A549 (cell line): ENCODE results near the gene PRDM12.

Experiments
- MYC ChIP-seq: IDR thresholded peaks from 2 replicates; pipeline ENCODE4 v1.6.1; 2012; ENCODE audit warnings: mild to moderate bottlenecking, inconsistent platforms, low read length, improper control_type of control experiment, borderline replicate concordance
- NR3C1 ChIP-seq: fragments of >200 bp; sonication (Bioruptor Twin); formaldehyde crosslinking; IDR thresholded peaks from 3 replicates; pipeline ENCODE4 v1.6.1; 2017
- ZFP36 ChIP-seq: fragments of 450-650 bp; IDR thresholded peaks from 2 replicates; pipeline ENCODE4 v1.6.1; 2014; ENCODE audit warnings: borderline replicate concordance; ENCODE audit not compliant: partially characterized antibody
- TF ChIP-seq, protein P1 (sequence below): IDR thresholded peaks from 2 replicates; pipeline ENCODE4 v1.6.1; 2012; ENCODE audit warnings: low read depth, borderline replicate concordance
- TF ChIP-seq, protein P2 (sequence below): IDR thresholded peaks from 2 replicates; pipeline ENCODE4 v1.6.1; 2012
- TF ChIP-seq, protein P3 (sequence below): fragments of >200 bp; sonication (Bioruptor Twin); formaldehyde crosslinking; IDR thresholded peaks from 3 replicates; pipeline ENCODE4 v1.5.1; 2016

DNA sequence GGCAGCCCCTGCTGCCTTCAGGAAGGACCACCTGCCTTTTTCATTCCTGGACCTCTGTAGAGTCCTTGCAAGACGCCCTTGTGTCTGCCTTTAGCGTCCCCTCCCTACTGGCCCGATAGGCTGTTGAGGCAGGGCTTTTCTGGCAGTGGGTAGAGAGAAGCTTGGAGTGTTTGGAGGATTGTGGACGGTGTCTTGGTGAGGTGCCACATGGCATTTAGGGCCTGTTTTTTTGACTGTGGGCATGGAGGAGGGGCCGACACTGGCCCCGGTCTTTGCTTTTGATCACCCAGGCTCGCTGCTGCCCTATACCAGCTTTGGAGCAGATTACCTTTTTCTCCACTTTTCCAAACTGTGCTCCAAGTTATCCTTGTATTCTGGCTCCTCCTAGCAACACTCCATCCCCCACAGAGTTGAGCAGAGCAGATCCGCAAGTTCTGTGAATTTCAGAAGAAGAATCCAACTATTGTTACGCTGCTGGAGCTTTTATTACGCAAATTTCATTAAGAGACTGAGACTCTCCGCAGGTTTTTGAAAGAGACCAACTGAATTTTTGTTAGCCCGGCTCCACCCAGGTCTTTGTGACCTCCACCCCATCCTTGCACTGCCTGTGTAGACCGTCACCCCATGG, 34.8 kb upstream of the PRDM12 start:
- TF ChIP-seq, protein P1, sequence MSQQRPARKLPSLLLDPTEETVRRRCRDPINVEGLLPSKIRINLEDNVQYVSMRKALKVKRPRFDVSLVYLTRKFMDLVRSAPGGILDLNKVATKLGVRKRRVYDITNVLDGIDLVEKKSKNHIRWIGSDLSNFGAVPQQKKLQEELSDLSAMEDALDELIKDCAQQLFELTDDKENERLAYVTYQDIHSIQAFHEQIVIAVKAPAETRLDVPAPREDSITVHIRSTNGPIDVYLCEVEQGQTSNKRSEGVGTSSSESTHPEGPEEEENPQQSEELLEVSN, result no peak
- no peak for TF ChIP-seq NR3C1
- no peak for TF ChIP-seq ZFP36
- TF ChIP-seq MYC, result no peak
- TF ChIP-seq, protein P2, sequence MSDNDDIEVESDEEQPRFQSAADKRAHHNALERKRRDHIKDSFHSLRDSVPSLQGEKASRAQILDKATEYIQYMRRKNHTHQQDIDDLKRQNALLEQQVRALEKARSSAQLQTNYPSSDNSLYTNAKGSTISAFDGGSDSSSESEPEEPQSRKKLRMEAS, result no peak
- TF ChIP-seq, protein P3, sequence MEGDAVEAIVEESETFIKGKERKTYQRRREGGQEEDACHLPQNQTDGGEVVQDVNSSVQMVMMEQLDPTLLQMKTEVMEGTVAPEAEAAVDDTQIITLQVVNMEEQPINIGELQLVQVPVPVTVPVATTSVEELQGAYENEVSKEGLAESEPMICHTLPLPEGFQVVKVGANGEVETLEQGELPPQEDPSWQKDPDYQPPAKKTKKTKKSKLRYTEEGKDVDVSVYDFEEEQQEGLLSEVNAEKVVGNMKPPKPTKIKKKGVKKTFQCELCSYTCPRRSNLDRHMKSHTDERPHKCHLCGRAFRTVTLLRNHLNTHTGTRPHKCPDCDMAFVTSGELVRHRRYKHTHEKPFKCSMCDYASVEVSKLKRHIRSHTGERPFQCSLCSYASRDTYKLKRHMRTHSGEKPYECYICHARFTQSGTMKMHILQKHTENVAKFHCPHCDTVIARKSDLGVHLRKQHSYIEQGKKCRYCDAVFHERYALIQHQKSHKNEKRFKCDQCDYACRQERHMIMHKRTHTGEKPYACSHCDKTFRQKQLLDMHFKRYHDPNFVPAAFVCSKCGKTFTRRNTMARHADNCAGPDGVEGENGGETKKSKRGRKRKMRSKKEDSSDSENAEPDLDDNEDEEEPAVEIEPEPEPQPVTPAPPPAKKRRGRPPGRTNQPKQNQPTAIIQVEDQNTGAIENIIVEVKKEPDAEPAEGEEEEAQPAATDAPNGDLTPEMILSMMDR, result no peak
